IPS DF 6.9 (cell line): ENCODE data around the gene CCDC146.
A peak's percentile ranks its signal among the peaks of the same experiment; 100 is the strongest.

Source experiments
- DNase-seq: peaks from one replicate; pipeline ENCODE4 v3.0.0-alpha.2; 2013; ENCODE audit warnings: low read depth, low spot score
- H3K27ac ChIP-seq: one replicate; pipeline ENCODE4 v1.5.1; 2013; ENCODE audit warnings: low read length, control low read depth
- H3K27me3 ChIP-seq: 2 replicates; pipeline ENCODE4 v1.6.1; 2013; ENCODE audit warnings: mild to moderate bottlenecking, low read length; ENCODE audit not compliant: control insufficient read depth, insufficient read depth
- H3K36me3 ChIP-seq: 2 replicates; pipeline ENCODE4 v1.6.1; 2013; ENCODE audit warnings: low read length; ENCODE audit not compliant: control insufficient read depth, insufficient read depth
- H3K4me1 ChIP-seq: 2 replicates; pipeline ENCODE4 v1.6.1; 2013; ENCODE audit warnings: low read length; ENCODE audit not compliant: control insufficient read depth, insufficient read depth
- H3K4me3 ChIP-seq: 2 replicates; pipeline ENCODE4 v1.5.1; 2013; ENCODE audit warnings: mild to moderate bottlenecking, low read length
- H3K9me3 ChIP-seq: 2 replicates; pipeline ENCODE4 v1.6.1; 2013; ENCODE audit warnings: low read length, inconsistent platforms; ENCODE audit not compliant: control insufficient read depth, insufficient read depth
- WGBS: extraction: QIAGEN DNeasy Blood & Tissue Kit; methylation state at CpG from one replicate; pipeline ENCODE4 v1.1.7; 2013; ENCODE audit warnings: mixed read lengths, missing lambda C conversion rate; ENCODE audit not compliant: insufficient read length, insufficient coverage; 5-methylcytosine and 5-hydroxymethylcytosine counted together

The CCDC146 gene

GRCh38 chr7:77246026-77246640 is 123.7 kb downstream of the CCDC146 start:
- Histone ChIP-seq H3K27me3 (no peaks in the 10 kb centered on the region), H3K4me3 (no peak overlapping the region), H3K36me3 (no peaks in the 10 kb centered on the region), H3K4me1 (peaks cover 3% of the 10 kb centered on the region; the same call in 1 of the 2 replicates), H3K27ac (no peak overlapping the region), H3K9me3 (no peaks in the 10 kb centered on the region)
- no CpG with 5 or more reads among the region's 5 CpGs for WGBS
- DNase-seq, result no peak

GRCh38 chr7:77247206-77247850 is 124.9 kb downstream of the CCDC146 start:
- Histone ChIP-seq H3K4me3 (no peak overlapping the region), H3K36me3 (no peaks in the 10 kb centered on the region), H3K27ac (no peak overlapping the region), H3K27me3 (no peaks in the 10 kb centered on the region), H3K4me1 (no peaks in the 10 kb centered on the region; the same call in 1 of the 2 replicates), H3K9me3 (no peaks in the 10 kb centered on the region)
- DNase-seq, result peak; percentile 68
- no CpG with 5 or more reads among the region's 3 CpGs for WGBS

- DNase-seq, result no peak
- WGBS, result no CpG with 5 or more reads among the region's 3 CpGs
- Histone ChIP-seq H3K27me3 (no peaks in the 10 kb centered on the region), H3K4me3 (no peak overlapping the region), H3K36me3 (no peaks in the 10 kb centered on the region), H3K4me1 (no peaks in the 10 kb centered on the region), H3K9me3 (no peaks in the 10 kb centered on the region), H3K27ac (no peak overlapping the region)
Observed at GRCh38 chr7:77248154-77248553, 125.7 kb downstream of the CCDC146 start.

- Histone ChIP-seq H3K27me3 (no peaks in the 10 kb centered on the region), H3K36me3 (no peaks in the 10 kb centered on the region), H3K4me1 (no peaks in the 10 kb centered on the region), H3K9me3 (no peaks in the 10 kb centered on the region), H3K27ac (no peak overlapping the region), H3K4me3 (no peak overlapping the region)
- no peak for DNase-seq
- no CpG with 5 or more reads among the region's 5 CpGs for WGBS
Observed at GRCh38 chr7:77252506-77252905, 130.1 kb downstream of the CCDC146 start.

- Histone ChIP-seq H3K9me3 (no peaks in the 10 kb centered on the region), H3K27me3 (no peaks in the 10 kb centered on the region), H3K4me1 (no peaks in the 10 kb centered on the region), H3K27ac (no peak overlapping the region), H3K4me3 (no peak overlapping the region), H3K36me3 (no peaks in the 10 kb centered on the region)
- WGBS, result no CpG with 5 or more reads among the region's 3 CpGs
- no peak for DNase-seq
Observed at GRCh38 chr7:77253151-77253550, 130.7 kb downstream of the CCDC146 start.

- no peak for DNase-seq
- H3K4me3 ChIP-seq, result no peak overlapping the region
- no peaks in the 10 kb centered on the region for H3K4me1 ChIP-seq
- H3K27ac ChIP-seq, result no peak overlapping the region
- no peaks in the 10 kb centered on the region for H3K36me3 ChIP-seq
- no peaks in the 10 kb centered on the region for H3K9me3 ChIP-seq
- no peaks in the 10 kb centered on the region for H3K27me3 ChIP-seq
Observed at GRCh38 chr7:77254429-77254828, 132.0 kb downstream of the CCDC146 start.

GRCh38 chr7:77254915-77255314 is 132.5 kb downstream of the CCDC146 start:
- H3K27ac ChIP-seq, result no peak overlapping the region
- H3K4me3 ChIP-seq, result no peak overlapping the region
- H3K36me3 ChIP-seq, result no peaks in the 10 kb centered on the region
- H3K9me3 ChIP-seq, result no peaks in the 10 kb centered on the region
- WGBS, result no CpG with 5 or more reads among the region's 2 CpGs
- no peaks in the 10 kb centered on the region for H3K4me1 ChIP-seq
- no peak for DNase-seq
- no peaks in the 10 kb centered on the region for H3K27me3 ChIP-seq

- WGBS, result no CpG with 5 or more reads among the region's 1 CpG
- Histone ChIP-seq H3K4me3 (no peak overlapping the region), H3K27me3 (no peaks in the 10 kb centered on the region), H3K27ac (no peak overlapping the region), H3K9me3 (no peaks in the 10 kb centered on the region), H3K4me1 (no peaks in the 10 kb centered on the region), H3K36me3 (no peaks in the 10 kb centered on the region)
- DNase-seq, result no peak
Observed at GRCh38 chr7:77258014-77258413, 135.6 kb downstream of the CCDC146 start.

GRCh38 chr7:77258593-77258992 is 136.2 kb downstream of the CCDC146 start:
- Histone ChIP-seq H3K4me1 (no peaks in the 10 kb centered on the region), H3K27me3 (no peaks in the 10 kb centered on the region), H3K36me3 (no peaks in the 10 kb centered on the region), H3K27ac (no peak overlapping the region), H3K9me3 (no peaks in the 10 kb centered on the region), H3K4me3 (no peak overlapping the region)
- no peak for DNase-seq
- no CpG with 5 or more reads among the region's 6 CpGs for WGBS

- no peak overlapping the region for H3K4me3 ChIP-seq
- no peak for DNase-seq
- no peaks in the 10 kb centered on the region for H3K27me3 ChIP-seq
- WGBS, result no CpG with 5 or more reads among the region's 4 CpGs
- no peaks in the 10 kb centered on the region for H3K36me3 ChIP-seq
- H3K4me1 ChIP-seq, result no peaks in the 10 kb centered on the region
- no peak overlapping the region for H3K27ac ChIP-seq
- H3K9me3 ChIP-seq, result no peaks in the 10 kb centered on the region
Observed at GRCh38 chr7:77262316-77262715, 139.9 kb downstream of the CCDC146 start.

GRCh38 chr7:77265666-77266065 is 143.3 kb downstream of the CCDC146 start:
- H3K4me3 ChIP-seq, result no peak overlapping the region
- no peaks in the 10 kb centered on the region for H3K27me3 ChIP-seq
- no peaks in the 10 kb centered on the region for H3K9me3 ChIP-seq
- no CpG with 5 or more reads among the region's 4 CpGs for WGBS
- H3K4me1 ChIP-seq, result no peaks in the 10 kb centered on the region
- DNase-seq, result no peak
- no peaks in the 10 kb centered on the region for H3K36me3 ChIP-seq
- H3K27ac ChIP-seq, result no peak overlapping the region
